HG02678 (cell line): ENCODE results near the gene HS3ST4.
"Not testable (repeated sequence)": the region's sequence is repeated elsewhere in the genome, so short reads cannot be mapped to it uniquely, and the experiment has no call there.

Experiments
- ATAC-seq: cut with Tn5 transposase; IDR thresholded peaks from one replicate; pipeline ENCODE4 v1.9.1; 2021; ENCODE audit warnings: mild to moderate bottlenecking, moderate library complexity; ENCODE audit not compliant: unreplicated experiment

HS3ST4 gene

GRCh38 chr16:25730396-25730795 lies 38.6 kb downstream of the HS3ST4 start:
- ATAC-seq: no peak

GRCh38 chr16:25734430-25735385 lies 42.9 kb downstream of the HS3ST4 start:
- ATAC-seq: no peak

- ATAC-seq: no peak
These were observed 43.9 kb downstream of the HS3ST4 start for GRCh38 chr16:25735645-25736044.

GRCh38 chr16:25747160-25747758 lies 55.5 kb downstream of the HS3ST4 start:
- ATAC-seq: no peak

GRCh38 chr16:25748092-25748654 lies 56.4 kb downstream of the HS3ST4 start:
- no peak for ATAC-seq

GRCh38 chr16:25750488-25751216 lies 58.9 kb downstream of the HS3ST4 start:
- ATAC-seq: no peak

GRCh38 chr16:25751230-25751835 lies 59.6 kb downstream of the HS3ST4 start:
- ATAC-seq: no peak

GRCh38 chr16:25764466-25764865 lies 72.7 kb downstream of the HS3ST4 start:
- ATAC-seq: no peak

- ATAC-seq: no peak
These were observed 79.5 kb downstream of the HS3ST4 start for GRCh38 chr16:25771216-25771615.

GRCh38 chr16:25771812-25772568 lies 80.2 kb downstream of the HS3ST4 start:
- no peak for ATAC-seq

GRCh38 chr16:25776214-25776613 lies 84.5 kb downstream of the HS3ST4 start:
- ATAC-seq: not testable (repeated sequence)

GRCh38 chr16:25783226-25783625 lies 91.5 kb downstream of the HS3ST4 start:
- ATAC-seq: no peak

GRCh38 chr16:25785361-25785760 lies 93.6 kb downstream of the HS3ST4 start:
- ATAC-seq: no peak

- no peak for ATAC-seq
These were observed 95.0 kb downstream of the HS3ST4 start for GRCh38 chr16:25786748-25787147.

GRCh38 chr16:25788637-25789036 lies 96.9 kb downstream of the HS3ST4 start:
- no peak for ATAC-seq

- no peak for ATAC-seq
These were observed 104.5 kb downstream of the HS3ST4 start for GRCh38 chr16:25796239-25796638.

GRCh38 chr16:25798065-25798464 lies 106.3 kb downstream of the HS3ST4 start:
- ATAC-seq: no peak

GRCh38 chr16:25799816-25800215 lies 108.1 kb downstream of the HS3ST4 start:
- no peak for ATAC-seq

GRCh38 chr16:25812215-25812614 lies 120.5 kb downstream of the HS3ST4 start:
- ATAC-seq: no peak

GRCh38 chr16:25817295-25817694 lies 125.5 kb downstream of the HS3ST4 start:
- ATAC-seq: no peak
